A673 (cell line): ENCODE results near the gene AOX1. TPM values are rescaled to one million over a fixed set of nuclear protein-coding genes. Genes with fewer than 3 reads are reported as not detected.

Source experiments
- BruUV-seq: library from RNA; stranded (reverse); fragments of 400-500 nt; replicated peaks from 2 replicates; lab custom pipeline; 2021; lab: Mats Ljungman, UMichigan
- CTCF ChIA-PET: fragments of 300-600 bp; sonication (Branson Sonifier 250); formaldehyde crosslinking; loops from one replicate; lab custom pipeline; 2022; ENCODE audit warnings: antibody characterized with exemption; lab: Charles Lee
- POLR2A ChIA-PET: fragments of 300-600 bp; sonication (Branson Sonifier 250); formaldehyde crosslinking; loops from one replicate; lab custom pipeline; 2022; ENCODE audit warnings: antibody characterized with exemption; ENCODE audit not compliant: low non-redundant PET; lab: Charles Lee
- DNase-seq: peaks from one replicate; pipeline ENCODE4 v3.0.0-alpha.2; 2015; ENCODE audit warnings: low spot score
- H3K27ac ChIP-seq: fragments of 200-600 bp; sonication (generic); 2 replicates; pipeline ENCODE4 v1.5.1; 2016; ENCODE audit warnings: mixed run types, low read depth, mild to moderate bottlenecking, mixed read lengths, antibody characterized with exemption, low read length; ENCODE audit not compliant: poor library complexity, severe bottlenecking
- H3K27me3 ChIP-seq: fragments of 200-600 bp; sonication (generic); replicated peaks from 2 replicates; pipeline ENCODE4 v1.6.1; 2017; ENCODE audit warnings: mixed run types, low read depth, mild to moderate bottlenecking, mixed read lengths, antibody characterized with exemption, low read length; ENCODE audit not compliant: insufficient read depth, poor library complexity
- H3K36me3 ChIP-seq: fragments of 200-600 bp; sonication (generic); 2 replicates; pipeline ENCODE4 v1.6.1; 2016; ENCODE audit warnings: mixed run types, mild to moderate bottlenecking, mixed read lengths, antibody characterized with exemption, low read length; ENCODE audit not compliant: insufficient read depth, poor library complexity, severe bottlenecking
- H3K4me1 ChIP-seq: fragments of 200-600 bp; sonication (generic); 2 replicates; pipeline ENCODE4 v1.6.1; 2017; ENCODE audit warnings: mixed run types, mild to moderate bottlenecking, mixed read lengths, antibody characterized with exemption, low read length; ENCODE audit not compliant: insufficient read depth, poor library complexity, severe bottlenecking
- H3K4me3 ChIP-seq: fragments of 200-600 bp; sonication (generic); 2 replicates; pipeline ENCODE4 v1.5.1; 2016; ENCODE audit warnings: low read depth, mixed run types, mild to moderate bottlenecking, mixed read lengths, low read length; ENCODE audit not compliant: poor library complexity, severe bottlenecking
- H3K9me3 ChIP-seq: fragments of 200-600 bp; sonication (generic); 2 replicates; pipeline ENCODE4 v1.6.1; 2016; ENCODE audit warnings: mixed run types, low read depth, mild to moderate bottlenecking, mixed read lengths, antibody characterized with exemption, low read length; ENCODE audit not compliant: poor library complexity, severe bottlenecking
- EZH2 ChIP-seq: fragments of 200-600 bp; sonication (generic); IDR thresholded peaks from 2 replicates; pipeline ENCODE4 v1.6.1; 2017; ENCODE audit warnings: borderline replicate concordance, low read depth, mild to moderate bottlenecking, mixed read lengths, antibody characterized with exemption, low read length; ENCODE audit not compliant: poor library complexity, severe bottlenecking
- intact Hi-C: fragments of 100-400 bp; cut with micrococcal nuclease; formaldehyde crosslinking; loops from one replicate; pipeline ENCODE4 v1.10.0; 2022; ENCODE audit not compliant: unreplicated experiment
- total RNA-seq: library from RNA; stranded (reverse); gene quantifications from 2 replicates; pipeline ENCODE4 v1.2.3, GENCODE V29; 2021
- TF ChIP-seq, protein P1 (sequence below): fragments of 300-800, 200-600 bp; sonication (generic); conservative IDR thresholded peaks from 2 replicates; pipeline ENCODE4 v1.5.1; 2017; ENCODE audit warnings: low read depth, mild to moderate bottlenecking, antibody characterized with exemption, low read length, moderate library complexity, mixed read lengths

The AOX1 gene
- total RNA-seq, 1 experiment from 2014 or later, result 3.1 TPM

DNA sequence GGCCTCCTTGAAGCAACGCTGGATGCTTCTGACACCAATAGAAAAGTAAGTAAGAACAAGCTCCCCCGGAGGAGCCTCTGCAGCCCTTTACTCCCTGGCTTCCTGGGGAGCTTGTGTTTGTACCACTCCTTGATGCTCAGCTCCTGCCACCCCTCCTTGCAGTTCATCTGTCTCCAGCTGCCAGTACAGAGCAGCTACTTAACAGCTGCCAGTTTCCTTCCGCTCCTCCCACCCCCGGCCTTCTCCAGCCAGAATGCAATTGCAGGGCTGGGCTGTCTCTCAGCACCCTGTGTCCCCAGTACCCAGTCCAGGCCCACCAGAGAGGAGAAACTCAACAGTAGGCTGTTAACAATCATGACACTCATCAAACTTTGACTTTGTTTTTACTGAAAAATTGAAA lies 109.4 kb downstream of the AOX1 start:
- Histone ChIP-seq H3K27ac (no peak overlapping the region), H3K4me1 (no peaks in the 10 kb centered on the region), H3K4me3 (no peak overlapping the region), H3K27me3 (no peaks in the 10 kb centered on the region), H3K9me3 (no peaks in the 10 kb centered on the region), H3K36me3 (no peaks in the 10 kb centered on the region)
- no TSS peak for BruUV-seq
- TF ChIP-seq EZH2, result no peak
- TF ChIP-seq, protein P1, sequence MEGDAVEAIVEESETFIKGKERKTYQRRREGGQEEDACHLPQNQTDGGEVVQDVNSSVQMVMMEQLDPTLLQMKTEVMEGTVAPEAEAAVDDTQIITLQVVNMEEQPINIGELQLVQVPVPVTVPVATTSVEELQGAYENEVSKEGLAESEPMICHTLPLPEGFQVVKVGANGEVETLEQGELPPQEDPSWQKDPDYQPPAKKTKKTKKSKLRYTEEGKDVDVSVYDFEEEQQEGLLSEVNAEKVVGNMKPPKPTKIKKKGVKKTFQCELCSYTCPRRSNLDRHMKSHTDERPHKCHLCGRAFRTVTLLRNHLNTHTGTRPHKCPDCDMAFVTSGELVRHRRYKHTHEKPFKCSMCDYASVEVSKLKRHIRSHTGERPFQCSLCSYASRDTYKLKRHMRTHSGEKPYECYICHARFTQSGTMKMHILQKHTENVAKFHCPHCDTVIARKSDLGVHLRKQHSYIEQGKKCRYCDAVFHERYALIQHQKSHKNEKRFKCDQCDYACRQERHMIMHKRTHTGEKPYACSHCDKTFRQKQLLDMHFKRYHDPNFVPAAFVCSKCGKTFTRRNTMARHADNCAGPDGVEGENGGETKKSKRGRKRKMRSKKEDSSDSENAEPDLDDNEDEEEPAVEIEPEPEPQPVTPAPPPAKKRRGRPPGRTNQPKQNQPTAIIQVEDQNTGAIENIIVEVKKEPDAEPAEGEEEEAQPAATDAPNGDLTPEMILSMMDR, result no peak
- CTCF ChIA-PET, result no interaction called here
- POLR2A ChIA-PET, result no interaction called here
- intact Hi-C loops, result no loop called here
- DNase-seq, result peak; percentile 12

DNA sequence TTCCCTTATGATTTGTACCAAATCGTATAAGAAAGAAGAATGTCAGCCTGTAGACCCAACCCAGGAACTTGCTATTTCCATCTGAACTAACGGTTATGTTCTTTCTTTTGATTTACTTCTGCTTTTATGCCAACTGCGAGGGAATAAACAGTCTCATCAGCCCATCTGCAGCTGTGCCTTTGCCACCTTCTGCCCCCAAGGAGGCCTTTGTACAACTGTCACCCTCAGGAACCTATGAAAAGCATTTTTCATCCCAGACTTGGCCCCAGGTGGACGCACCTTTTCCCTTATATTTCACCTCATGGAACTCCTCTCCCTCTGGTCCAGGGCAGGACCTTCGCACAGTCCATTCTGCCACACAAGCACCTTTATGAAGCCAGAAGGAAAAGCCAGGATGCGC lies 109.8 kb downstream of the AOX1 start:
- Histone ChIP-seq H3K4me3 (no peak overlapping the region), H3K27me3 (no peaks in the 10 kb centered on the region), H3K9me3 (no peaks in the 10 kb centered on the region), H3K36me3 (no peaks in the 10 kb centered on the region), H3K4me1 (peaks cover under 1% of the 10 kb centered on the region), H3K27ac (no peak overlapping the region)
- no TSS peak for BruUV-seq
- no peak for TF ChIP-seq EZH2
- TF ChIP-seq, protein P1, result no peak
- CTCF ChIA-PET, result no interaction called here
- POLR2A ChIA-PET, result no interaction called here
- intact Hi-C loops, result no loop called here
- no peak for DNase-seq

DNA sequence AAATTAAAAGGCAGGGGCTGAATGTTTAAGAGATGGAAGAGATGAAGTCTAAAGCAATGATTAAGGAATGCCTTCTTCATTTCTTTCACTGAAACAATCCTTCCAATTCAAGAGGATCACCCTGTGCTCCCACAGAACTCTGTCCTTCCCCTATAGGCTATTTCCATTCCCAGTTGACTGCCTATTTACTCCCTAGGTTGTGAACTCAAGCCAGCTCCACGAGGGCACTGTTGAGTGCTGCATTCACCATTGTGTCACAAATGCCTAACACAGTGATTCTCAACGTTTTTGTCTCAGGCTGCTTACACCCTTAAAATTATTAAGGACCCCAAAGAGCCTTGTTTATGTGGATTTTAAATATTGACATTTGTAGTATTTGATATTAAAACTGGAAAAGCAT lies 112.4 kb downstream of the AOX1 start:
- Histone ChIP-seq H3K4me1 (peaks cover 7% of the 10 kb centered on the region), H3K27ac (no peak overlapping the region), H3K27me3 (no peaks in the 10 kb centered on the region), H3K36me3 (no peaks in the 10 kb centered on the region), H3K4me3 (no peak overlapping the region), H3K9me3 (no peaks in the 10 kb centered on the region)
- ChIA-PET POLR2A (no interaction called here), CTCF (no interaction called here)
- no peak for DNase-seq
- TF ChIP-seq, protein P1, result no peak
- TF ChIP-seq EZH2, result no peak
- intact Hi-C loops, result no loop called here
- no TSS peak for BruUV-seq
